GM12878 (cell line): ENCODE data around the gene CARM1. TPM values are rescaled to one million over a fixed set of nuclear protein-coding genes. Genes with fewer than 3 reads are reported as not detected.
"Not testable (repeated sequence)": the region's sequence is repeated elsewhere in the genome, so short reads cannot be mapped to it uniquely, and the experiment has no call there.

ENCODE experiments used
- ATAC-seq: fragments of 200-7000 bp; cut with Tn5 transposase; 3 replicates; pipeline ENCODE4 v1.9.1; 2020; ENCODE audit warnings: mild to moderate bottlenecking, moderate library complexity
- BruUV-seq: library from RNA; stranded (reverse); fragments of 400-500 nt; replicated peaks from 2 replicates; lab custom pipeline; 2021; lab: Mats Ljungman, UMichigan
- CTCF ChIA-PET: fragments of 300-600 bp; sonication (Branson Sonifier 250); formaldehyde crosslinking; extraction: SDS; loops from one replicate; lab custom pipeline; 2021; ENCODE audit warnings: inconsistent platforms; lab: Yijun Ruan, JAX
- POLR2A ChIA-PET: fragments of 350-600 bp; formaldehyde crosslinking; extraction: SDS; loops from one replicate; lab custom pipeline; 2021; ENCODE audit warnings: inconsistent platforms; lab: Charles Lee
- RAD21 ChIA-PET: fragments of 300-600 bp; sonication (Branson Sonifier 250); formaldehyde crosslinking; loops from one replicate; lab custom pipeline; 2023; ENCODE audit warnings: antibody characterized with exemption; ENCODE audit not compliant: unreplicated experiment; lab: Charles Lee
- SMC1A ChIA-PET: fragments of 300-600 bp; sonication (Branson Sonifier 250); formaldehyde crosslinking; loops from one replicate; lab custom pipeline; 2023; ENCODE audit not compliant: unreplicated experiment, uncharacterized antibody; lab: Charles Lee
- DNase-seq: peaks from one replicate; pipeline ENCODE4 v3.0.0-alpha.2; 2011; ENCODE audit warnings: low read depth, low spot score
- FAIRE-seq: peaks from 3 replicates; lab custom pipeline; 2011; peaks lifted over from hg19 to GRCh38; lab: Jason Lieb, UNC
- H2AFZ ChIP-seq: 2 replicates; pipeline ENCODE4 v1.6.0; 2011; ENCODE audit warnings: low read depth, low read length, control low read depth; ENCODE audit not compliant: control insufficient read depth
- H3K27ac ChIP-seq: 2 replicates; pipeline ENCODE4 v1.5.1; 2011; ENCODE audit warnings: control low read depth; ENCODE audit not compliant: control insufficient read depth, insufficient read depth
- H3K27me3 ChIP-seq, 2 experiments: replicated peaks in 1 of 2; 2 replicates each; pipeline versions ENCODE4 v1.6.0 to v1.6.1; 2011; ENCODE audit warnings: low read length in 1 of 2; ENCODE audit not compliant: control insufficient read depth in 2 of 2, insufficient read depth in 2 of 2
- H3K36me3 ChIP-seq, 2 experiments: 2 replicates each; pipeline ENCODE4 v1.5.1; 2011; ENCODE audit warnings: low read length in 1 of 2; ENCODE audit not compliant: control insufficient read depth in 2 of 2, insufficient read depth in 2 of 2
- H3K4me1 ChIP-seq: 2 replicates; pipeline ENCODE4 v1.6.1; 2011; ENCODE audit warnings: mild to moderate bottlenecking, low read length, moderate library complexity, mixed read lengths; ENCODE audit not compliant: control insufficient read depth, insufficient read depth
- H3K4me2 ChIP-seq: 2 replicates; pipeline ENCODE4 v1.6.0; 2011; ENCODE audit warnings: control low read depth; ENCODE audit not compliant: control insufficient read depth, insufficient read depth
- H3K4me3 ChIP-seq: fragments of 200-600 bp; sonication (generic); 2 replicates; pipeline ENCODE4 v1.5.1; 2016
- H3K79me2 ChIP-seq: 2 replicates; pipeline ENCODE4 v1.6.0; 2011; ENCODE audit warnings: low read length; ENCODE audit not compliant: control insufficient read depth, insufficient read depth
- H3K9ac ChIP-seq: 2 replicates; pipeline ENCODE4 v1.8.0; 2011; ENCODE audit warnings: low read length, control low read depth, mixed read lengths; ENCODE audit not compliant: control insufficient read depth, insufficient read depth
- H3K9me3 ChIP-seq: replicated peaks from 3 replicates; pipeline ENCODE4 v1.5.1; 2011; ENCODE audit warnings: mild to moderate bottlenecking, low read length; ENCODE audit not compliant: control insufficient read depth, insufficient read depth
- H4K20me1 ChIP-seq: 2 replicates; pipeline ENCODE4 v1.6.0; 2011; ENCODE audit not compliant: control insufficient read depth, insufficient read depth
- ATF3 ChIP-seq: IDR thresholded peaks from 2 replicates; pipeline ENCODE4 v1.6.1; 2011; ENCODE audit warnings: low read depth, mild to moderate bottlenecking, low read length, moderate library complexity, borderline replicate concordance; ENCODE audit errors: extremely low read depth
- NR2C2 ChIP-seq: IDR thresholded peaks from 2 replicates; pipeline ENCODE4 v1.6.1; 2011; ENCODE audit warnings: borderline replicate concordance, low read depth; ENCODE audit not compliant: control insufficient read depth, insufficient read length
- PML ChIP-seq: IDR thresholded peaks from 2 replicates; pipeline ENCODE4 v1.6.1; 2012; ENCODE audit warnings: low read length, inconsistent platforms
- SKIL ChIP-seq: fragments of 450-650 bp; IDR thresholded peaks from 2 replicates; pipeline ENCODE4 v1.6.1; 2017; ENCODE audit warnings: mild to moderate bottlenecking, low read depth, inconsistent platforms; ENCODE audit not compliant: poor library complexity, severe bottlenecking
- SMC3 ChIP-seq: IDR thresholded peaks from 2 replicates; pipeline ENCODE4 v1.6.1; 2011; ENCODE audit warnings: low read length, improper control_type of control experiment, borderline replicate concordance
- WGBS: methylation state at CpG from one replicate; pipeline ENCODE4 v1.1.6; 2016; ENCODE audit warnings: low lambda C conversion rate; ENCODE audit not compliant: insufficient replicate concordance, insufficient coverage; ENCODE audit errors: missing lambda C conversion rate; 5-methylcytosine and 5-hydroxymethylcytosine counted together
- in situ Hi-C: fragments of 300-500 bp; cut with MboI; formaldehyde crosslinking; loops from 9 replicates; pipeline ENCODE4 v1.14.3; 2018; ENCODE audit warnings: mixed read lengths
- intact Hi-C: fragments of 100-400 bp; cut with micrococcal nuclease; formaldehyde crosslinking; loops from one replicate; pipeline ENCODE4 v1.14.2; 2022; ENCODE audit not compliant: unreplicated experiment
- polyA plus RNA-seq, 11 experiments: library from polyadenylated mRNA; depleted of rRNA in 4 of 11; unstranded in 6 of 11; stranded (reverse) in 5 of 11; fragments of >200 nt; fragmentation: Nextera tagmentation in 4 of 11; fragmentation: Illumina TruSeq in 1 of 11; extraction: Ambion mirVana in 4 of 11; extraction: Trizol in 1 of 11; gene quantifications; 1 replicate in 1 of 11; 2 replicates in 10 of 11; pipeline versions ENCODE4 v1.2.1 to v1.2.3, GENCODE V29; 2011 to 2016; ENCODE audit warnings: inconsistent platforms in 2 of 11, missing spikeins in 2 of 11, low read depth in 1 of 11
- total RNA-seq, 4 experiments: library from RNA; depleted of rRNA in 3 of 4; stranded (reverse); fragments of >200 nt in 3 of 4; fragmentation: Illumina TruSeq in 1 of 4; extraction: Trizol in 1 of 4; gene quantifications; 2 replicates each; pipeline versions ENCODE4 v1.2.1 to v1.2.3, GENCODE V29; 2013 to 2021
- TF ChIP-seq, protein P1 (sequence below): fragments of 450-650 bp; IDR thresholded peaks from 2 replicates; pipeline ENCODE4 v1.6.1; 2017; ENCODE audit warnings: mild to moderate bottlenecking, moderate library complexity

The CARM1 gene
- total and polyA plus RNA-seq, 10 of the 15 experiments (the other 5 are each of a cell fraction or from before 2014, with no cell fraction given), result 0.45 to 116 (median 39.7) TPM

GRCh38 chr19:10856899-10857298 lies 14.5 kb upstream of the CARM1 start:
- H3K9ac ChIP-seq, H3K36me3 ChIP-seq, H3K27me3 ChIP-seq, POLR2A ChIA-PET, ATAC-seq, H3K79me2 ChIP-seq, H3K4me2 ChIP-seq, BruUV-seq, H3K27ac ChIP-seq, in situ Hi-C loops, DNase-seq, intact Hi-C loops, H3K9me3 ChIP-seq, H2AFZ ChIP-seq, FAIRE-seq, H3K4me1 ChIP-seq, H4K20me1 ChIP-seq, H3K4me3 ChIP-seq: not testable (repeated sequence)
- 86% methylated on average over 1 of the region's 1 CpG for WGBS
- ChIA-PET CTCF (interaction anchor here (0.9 to 5.4 kb wide), 10 partner anchors 11 to 374 kb away, joined by 3 to 53 read pairs (median 4); partner anchors contain the start of genes DNM2, QTRT1 and TMED1), SMC1A (interaction anchor here (1.5 to 3.3 kb wide), 2 partner anchors 11 to 139 kb away, joined by 3 to 34 read pairs; partner anchors contain the start of gene DNM2), RAD21 (interaction anchor here (1.9 kb wide), 1 partner anchor 138 kb away, joined by 5 read pairs; no protein-coding TSS in a partner anchor)

GRCh38 chr19:10858204-10858828 lies 13.0 kb upstream of the CARM1 start:
- no peak overlapping the region for H3K4me3 ChIP-seq
- POLR2A ChIA-PET, result interaction anchor here (0.7 to 1.1 kb wide), 2 partner anchors 24 to 139 kb away, joined by 4 read pairs; no protein-coding TSS in a partner anchor
- no peaks in the 10 kb centered on the region for H3K36me3 ChIP-seq
- 0 out of 2 replicates have a peak overlapping the region, but pooled peaks have one; percentile 33 for H2AFZ ChIP-seq
- BruUV-seq, result no TSS peak
- H3K4me1 ChIP-seq, result no peaks in the 10 kb centered on the region; the same call in 1 of the 2 replicates
- no peak overlapping the region for H3K4me2 ChIP-seq
- H4K20me1 ChIP-seq, result no peaks in the 10 kb centered on the region
- intact Hi-C loops, result no loop called here
- FAIRE-seq (peak; percentile 49), ATAC-seq (peak; percentile 73), DNase-seq (no peak)
- WGBS, result 25% methylated on average over 4 of the region's 4 CpGs
- no peaks in the 10 kb centered on the region for H3K27me3 ChIP-seq
- in situ Hi-C loops, result no loop called here
- H3K27ac ChIP-seq, result no peak overlapping the region
- RAD21 ChIA-PET, result interaction anchor here (0.6 to 1.9 kb wide), 9 partner anchors 20 to 397 kb away, joined by 3 to 40 read pairs (median 5); partner anchors contain the start of genes DNM2, QTRT1 and TMED1
- CTCF ChIA-PET, result interaction anchor here (0.6 to 5.4 kb wide), 18 partner anchors 9 to 277 kb away, joined by 3 to 53 read pairs (median 4); partner anchors contain the start of genes C19orf38, DNM2, QTRT1 and TMED1
- H3K9ac ChIP-seq, result no peak overlapping the region
- H3K9me3 ChIP-seq, result no peaks in the 10 kb centered on the region
- no peaks in the 10 kb centered on the region for H3K79me2 ChIP-seq
- SMC1A ChIA-PET, result interaction anchor here (0.6 to 3.3 kb wide), 10 partner anchors 9 to 157 kb away, joined by 3 to 34 read pairs (median 4); partner anchors contain the start of genes DNM2, QTRT1 and TMED1
- TF ChIP-seq ATF3 (no peak), SKIL (no peak), PML (no peak), NR2C2 (no peak), SMC3 (peak; percentile 44; the same call in 1 of the 2 replicates)
- TF ChIP-seq, protein P1, sequence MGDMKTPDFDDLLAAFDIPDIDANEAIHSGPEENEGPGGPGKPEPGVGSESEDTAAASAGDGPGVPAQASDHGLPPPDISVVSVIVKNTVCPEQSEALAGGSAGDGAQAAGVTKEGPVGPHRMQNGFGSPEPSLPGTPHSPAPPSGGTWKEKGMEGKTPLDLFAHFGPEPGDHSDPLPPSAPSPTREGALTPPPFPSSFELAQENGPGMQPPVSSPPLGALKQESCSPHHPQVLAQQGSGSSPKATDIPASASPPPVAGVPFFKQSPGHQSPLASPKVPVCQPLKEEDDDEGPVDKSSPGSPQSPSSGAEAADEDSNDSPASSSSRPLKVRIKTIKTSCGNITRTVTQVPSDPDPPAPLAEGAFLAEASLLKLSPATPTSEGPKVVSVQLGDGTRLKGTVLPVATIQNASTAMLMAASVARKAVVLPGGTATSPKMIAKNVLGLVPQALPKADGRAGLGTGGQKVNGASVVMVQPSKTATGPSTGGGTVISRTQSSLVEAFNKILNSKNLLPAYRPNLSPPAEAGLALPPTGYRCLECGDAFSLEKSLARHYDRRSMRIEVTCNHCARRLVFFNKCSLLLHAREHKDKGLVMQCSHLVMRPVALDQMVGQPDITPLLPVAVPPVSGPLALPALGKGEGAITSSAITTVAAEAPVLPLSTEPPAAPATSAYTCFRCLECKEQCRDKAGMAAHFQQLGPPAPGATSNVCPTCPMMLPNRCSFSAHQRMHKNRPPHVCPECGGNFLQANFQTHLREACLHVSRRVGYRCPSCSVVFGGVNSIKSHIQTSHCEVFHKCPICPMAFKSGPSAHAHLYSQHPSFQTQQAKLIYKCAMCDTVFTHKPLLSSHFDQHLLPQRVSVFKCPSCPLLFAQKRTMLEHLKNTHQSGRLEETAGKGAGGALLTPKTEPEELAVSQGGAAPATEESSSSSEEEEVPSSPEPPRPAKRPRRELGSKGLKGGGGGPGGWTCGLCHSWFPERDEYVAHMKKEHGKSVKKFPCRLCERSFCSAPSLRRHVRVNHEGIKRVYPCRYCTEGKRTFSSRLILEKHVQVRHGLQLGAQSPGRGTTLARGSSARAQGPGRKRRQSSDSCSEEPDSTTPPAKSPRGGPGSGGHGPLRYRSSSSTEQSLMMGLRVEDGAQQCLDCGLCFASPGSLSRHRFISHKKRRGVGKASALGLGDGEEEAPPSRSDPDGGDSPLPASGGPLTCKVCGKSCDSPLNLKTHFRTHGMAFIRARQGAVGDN, result no peak
